Ascending aorta (tissue), 2 donors: ENCODE results near the gene KLHDC8B. TPM values are rescaled to one million over a fixed set of nuclear protein-coding genes. Genes with fewer than 3 reads are reported as not detected.

Experiments used
- DNase-seq, 2 donors: peaks; one replicate each; pipeline ENCODE4 v3.0.0-alpha.2; 2019; ENCODE audit warnings: low spot score in 2 of 2
- H3K27ac ChIP-seq, 2 donors: fragments of 200-600 bp; sonication (generic); one replicate each; pipeline ENCODE4 v1.5.1; 2016 to 2017; ENCODE audit warnings: mild to moderate bottlenecking in 1 of 2
- H3K27me3 ChIP-seq: fragments of 200-600 bp; sonication (generic); one replicate; pipeline ENCODE4 v1.5.1; 2017
- H3K36me3 ChIP-seq, 2 donors: fragments of 200-600 bp; sonication (generic); one replicate each; pipeline ENCODE4 v1.5.1; 2016
- H3K4me1 ChIP-seq, 2 donors: fragments of 200-600 bp; sonication (generic); one replicate each; pipeline ENCODE4 v1.5.1; 2016 to 2017; ENCODE audit warnings: mild to moderate bottlenecking in 1 of 2
- H3K4me3 ChIP-seq, 2 donors: fragments of 200-600 bp; sonication (generic); one replicate each; pipeline ENCODE4 v1.5.1; 2016 to 2017; ENCODE audit warnings: mild to moderate bottlenecking in 1 of 2
- H3K9me3 ChIP-seq, 2 donors: fragments of 200-600 bp; sonication (generic); one replicate each; pipeline ENCODE4 v1.5.1; 2016
- CTCF ChIP-seq, 3 experiments: fragments of 200-600 bp in 2 of 3; fragments of 450-650 bp in 1 of 3; sonication (generic) in 2 of 3; IDR thresholded peaks; one replicate each; pipeline ENCODE4 v1.5.1; 2016 to 2019; ENCODE audit warnings: antibody characterized with exemption in 3 of 3, mild to moderate bottlenecking in 1 of 3, moderate library complexity in 1 of 3
- intact Hi-C: fragments of 100-400 bp; cut with DNase I; formaldehyde crosslinking; loops from one replicate; pipeline ENCODE4 v1.15.1; 2023
- total RNA-seq: library from RNA; depleted of rRNA; stranded (reverse); fragments of >200 nt; gene quantifications from one replicate; pipeline ENCODE4 v1.1.0, GENCODE V29; 2016

Gene KLHDC8B
- total RNA-seq, 1 donor from 2014 or later, result 57.5 TPM

GRCh38 chr3:49222002-49222401 is 50.6 kb downstream of the KLHDC8B start:
- Histone ChIP-seq H3K4me1 (peaks cover 8 to 9% of the 10 kb centered on the region in 2 donors), H3K4me3 (no peak overlapping the region), H3K9me3 (peaks cover 3 to 9% of the 10 kb centered on the region in 2 donors), H3K27me3 (no peaks in the 10 kb centered on the region), H3K27ac (no peak overlapping the region), H3K36me3 (no peaks in the 10 kb centered on the region)
- no peak for TF ChIP-seq CTCF (IDR thresholded peaks at IDR 0.05)
- DNase-seq, result no peak
- intact Hi-C loops, result no loop called here

Other genes with a start within 250 kb of the KLHDC8B start
- gene P4HTM, start 181.4 kb upstream of the KLHDC8B start, total RNA-seq, result 71.9 TPM
- gene WDR6, start 164.2 kb upstream of the KLHDC8B start, total RNA-seq, result 115 TPM
- 73.1 TPM for gene DALRD3, start 153.0 kb upstream of the KLHDC8B start, total RNA-seq
- gene NDUFAF3, start 149.5 kb upstream of the KLHDC8B start, total RNA-seq, result 200 TPM
- 101 TPM for gene IMPDH2, start 142.2 kb upstream of the KLHDC8B start, total RNA-seq
- 129 TPM for gene QRICH1, start 77.5 kb upstream of the KLHDC8B start, total RNA-seq
- 588 TPM for gene QARS1, start 66.8 kb upstream of the KLHDC8B start, total RNA-seq
- 37.8 TPM for gene USP19, start 50.8 kb upstream of the KLHDC8B start, total RNA-seq
- gene LAMB2, start 38.5 kb upstream of the KLHDC8B start, total RNA-seq, result 1,772 TPM
- gene CCDC71, start 5.3 kb upstream of the KLHDC8B start, total RNA-seq, result 31.6 TPM
- gene C3orf62, start 105.6 kb downstream of the KLHDC8B start, total RNA-seq, result 0.43 TPM
- gene USP4, start 168.5 kb downstream of the KLHDC8B start, total RNA-seq, result 94.7 TPM
- gene GPX1, start 186.8 kb downstream of the KLHDC8B start, total RNA-seq, result 422 TPM
- gene RHOA, start 240.4 kb downstream of the KLHDC8B start, total RNA-seq, result 426 TPM
- 51.5 TPM for gene TCTA, start 240.8 kb downstream of the KLHDC8B start, total RNA-seq